Hematopoietic multipotent progenitor cell treated with erythropoietin and hydrocortisone succinate and interleukin-3 and kit ligand, for 17 days (in vitro differentiated cells): ENCODE data around the gene CTSW.

Experiments used
- DNase-seq: peaks from one replicate; pipeline ENCODE4 v3.0.0-alpha.2; 2015; ENCODE audit warnings: low spot score

The CTSW gene

GRCh38 chr11:65855927-65856363 lies 23.7 kb upstream of the CTSW start:
- DNase-seq = no peak

DNA sequence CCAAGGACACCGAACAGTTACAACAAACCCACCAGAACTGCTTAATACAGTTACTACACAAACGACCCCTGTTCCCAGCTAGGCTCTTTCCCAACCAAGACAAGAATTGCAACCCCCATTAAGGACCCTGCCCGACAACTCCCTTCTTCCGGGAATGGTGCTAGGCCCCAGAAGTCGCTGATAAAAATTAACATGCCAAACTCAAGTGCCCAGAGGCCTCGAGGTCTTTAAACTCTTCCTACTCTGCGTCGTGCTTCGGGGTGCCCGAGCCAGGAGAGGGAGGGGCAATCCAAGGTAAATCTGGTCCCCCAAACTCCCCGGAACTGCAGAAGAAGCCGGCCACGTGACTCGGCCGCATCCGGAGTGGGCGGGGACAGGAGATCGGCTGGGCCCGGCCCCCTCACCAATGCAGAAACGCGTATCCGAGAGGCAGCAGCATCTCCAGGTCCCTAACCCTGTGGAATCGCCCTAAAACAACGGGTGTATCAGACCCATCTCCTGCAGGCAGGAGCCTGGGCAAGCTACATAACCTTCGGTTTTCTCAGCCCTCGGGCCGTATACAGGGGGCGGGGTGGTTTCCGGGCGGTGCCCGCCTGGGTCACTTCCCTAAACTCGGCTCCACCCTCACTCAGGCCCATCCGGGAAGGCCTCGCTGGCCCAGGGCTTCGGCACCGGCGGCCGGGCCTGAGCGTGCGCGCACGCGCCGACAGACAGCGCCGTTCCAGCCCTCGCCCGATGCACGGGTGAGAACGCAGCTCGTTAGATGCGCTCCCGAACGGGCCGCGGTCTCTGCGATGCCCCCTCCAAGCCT lies 22.7 kb upstream of the CTSW start:
- peak; percentile 66 for DNase-seq

DNA sequence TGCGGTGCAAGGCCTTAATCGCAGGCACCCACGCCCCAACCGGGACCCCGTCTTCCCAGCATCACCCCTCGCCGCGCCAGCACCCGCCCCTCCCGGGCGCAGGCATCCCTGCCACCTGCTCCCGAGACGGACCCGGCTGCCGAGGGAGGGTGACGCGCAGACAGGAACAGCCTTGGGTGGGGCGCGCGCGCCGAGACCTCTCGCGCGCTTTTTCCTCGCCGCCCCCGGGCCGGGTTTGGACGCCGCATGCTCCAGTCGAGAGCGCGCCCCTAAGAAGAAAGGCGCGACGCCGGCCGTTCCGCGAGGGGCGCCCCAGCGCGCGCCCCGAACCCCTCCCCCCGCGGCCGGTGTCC lies 22.2 kb upstream of the CTSW start:
- DNase-seq = peak; percentile 58

DNA sequence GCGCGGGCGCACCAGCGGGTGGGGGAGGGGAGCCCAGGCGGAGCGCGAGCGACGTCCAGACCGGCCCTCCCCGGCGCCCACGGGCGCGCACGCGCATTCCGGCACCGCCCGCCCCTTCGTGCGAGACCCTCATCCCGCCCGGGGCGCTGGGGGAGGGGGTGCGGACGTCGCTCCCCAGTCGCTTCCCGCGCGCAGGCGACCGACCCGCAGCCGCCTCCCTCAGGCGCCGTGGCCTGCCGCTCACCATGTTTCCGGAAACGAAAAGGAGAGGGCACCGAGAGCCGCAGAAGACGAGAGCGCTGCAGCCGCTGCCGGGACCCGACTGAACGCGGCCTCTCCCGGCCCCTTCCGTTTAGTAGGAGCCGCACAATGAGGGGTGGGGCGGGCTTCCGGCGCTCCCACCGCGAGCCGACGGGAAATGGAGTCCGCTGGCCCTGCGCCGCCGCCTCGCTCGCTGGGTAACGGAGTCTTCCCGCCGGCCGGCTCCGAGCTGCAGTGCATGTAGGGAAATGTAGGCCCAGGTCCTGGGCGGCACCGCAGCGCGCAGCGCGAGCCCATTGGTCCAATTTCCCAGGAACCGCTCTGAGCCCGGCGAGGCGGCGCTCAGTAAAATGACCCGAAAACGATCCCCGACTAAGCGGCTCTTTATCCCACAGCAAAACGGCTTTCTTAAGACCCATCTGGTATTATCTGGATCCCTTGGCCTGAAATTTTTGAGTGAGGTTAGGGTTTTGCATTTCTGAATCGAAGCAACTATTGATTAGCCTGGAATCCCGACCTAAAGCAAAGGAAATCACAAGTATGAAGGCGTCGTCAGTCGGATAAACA lies 21.6 kb upstream of the CTSW start, which contains the start of gene CFL1:
Gene CFL1, minus strand, starts transcription at position 328 of the 828 bp plus-strand sequence. Its CDS starts 81 bp downstream, at position 247.
- peak; percentile 87 for DNase-seq

DNA sequence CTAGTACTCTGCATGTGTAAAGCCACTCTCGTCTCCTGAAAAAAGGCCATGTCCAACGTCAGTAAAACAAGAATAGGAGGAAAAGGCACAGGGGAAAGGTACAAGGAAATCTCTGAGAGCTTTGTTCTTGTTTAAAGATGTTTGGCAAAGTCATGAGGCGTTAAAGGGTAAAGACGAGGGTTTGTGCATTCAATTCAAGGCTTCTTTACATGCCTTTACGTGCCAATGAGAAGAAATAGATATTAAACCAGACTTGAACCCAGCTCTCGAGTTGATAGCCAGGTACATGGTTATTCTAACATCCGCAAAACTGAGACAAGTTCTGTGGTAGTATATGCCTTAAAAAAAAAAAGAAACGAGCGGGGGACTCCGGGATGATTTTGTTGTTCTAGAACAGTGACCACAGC lies 21.0 kb upstream of the CTSW start:
- DNase-seq = no peak

DNA sequence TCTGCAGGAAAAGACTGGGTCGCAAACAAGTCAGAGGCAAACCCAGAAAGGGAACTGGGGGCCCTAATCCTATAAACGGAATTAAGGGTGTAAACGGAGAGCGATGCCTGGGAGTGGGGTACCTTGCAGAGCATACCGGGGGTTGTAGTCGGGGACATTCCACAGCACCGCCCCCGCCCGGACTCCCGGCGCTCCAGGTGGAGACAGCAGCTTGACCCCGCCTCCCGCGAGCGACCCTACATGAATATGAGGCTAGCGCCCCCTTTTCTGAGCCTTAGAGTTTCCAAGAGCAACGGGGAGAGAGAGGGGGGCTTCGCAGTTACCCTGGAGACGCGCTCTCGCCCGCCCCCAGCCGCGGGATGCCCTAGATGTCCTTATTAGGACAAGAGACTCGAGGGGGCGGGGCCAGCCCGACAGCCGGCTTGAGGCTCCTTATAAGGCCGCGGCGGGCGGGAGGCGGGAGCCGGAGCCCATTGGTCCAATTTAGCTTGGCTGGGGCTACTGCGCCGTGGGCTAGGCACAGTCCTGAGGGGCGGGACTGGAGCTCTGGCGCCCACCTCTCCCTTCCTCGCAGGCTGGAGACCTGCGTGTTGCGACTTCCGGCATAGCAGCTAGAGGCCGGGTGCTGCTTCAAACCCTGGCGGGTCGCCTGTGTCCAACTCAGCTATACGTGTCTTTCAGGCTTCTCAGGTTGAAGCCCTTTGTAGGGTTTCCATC lies 20.4 kb upstream of the CTSW start:
- DNase-seq = peak; percentile 94

GRCh38 chr11:65859812-65860277 lies 19.8 kb upstream of the CTSW start:
- no peak for DNase-seq

DNA sequence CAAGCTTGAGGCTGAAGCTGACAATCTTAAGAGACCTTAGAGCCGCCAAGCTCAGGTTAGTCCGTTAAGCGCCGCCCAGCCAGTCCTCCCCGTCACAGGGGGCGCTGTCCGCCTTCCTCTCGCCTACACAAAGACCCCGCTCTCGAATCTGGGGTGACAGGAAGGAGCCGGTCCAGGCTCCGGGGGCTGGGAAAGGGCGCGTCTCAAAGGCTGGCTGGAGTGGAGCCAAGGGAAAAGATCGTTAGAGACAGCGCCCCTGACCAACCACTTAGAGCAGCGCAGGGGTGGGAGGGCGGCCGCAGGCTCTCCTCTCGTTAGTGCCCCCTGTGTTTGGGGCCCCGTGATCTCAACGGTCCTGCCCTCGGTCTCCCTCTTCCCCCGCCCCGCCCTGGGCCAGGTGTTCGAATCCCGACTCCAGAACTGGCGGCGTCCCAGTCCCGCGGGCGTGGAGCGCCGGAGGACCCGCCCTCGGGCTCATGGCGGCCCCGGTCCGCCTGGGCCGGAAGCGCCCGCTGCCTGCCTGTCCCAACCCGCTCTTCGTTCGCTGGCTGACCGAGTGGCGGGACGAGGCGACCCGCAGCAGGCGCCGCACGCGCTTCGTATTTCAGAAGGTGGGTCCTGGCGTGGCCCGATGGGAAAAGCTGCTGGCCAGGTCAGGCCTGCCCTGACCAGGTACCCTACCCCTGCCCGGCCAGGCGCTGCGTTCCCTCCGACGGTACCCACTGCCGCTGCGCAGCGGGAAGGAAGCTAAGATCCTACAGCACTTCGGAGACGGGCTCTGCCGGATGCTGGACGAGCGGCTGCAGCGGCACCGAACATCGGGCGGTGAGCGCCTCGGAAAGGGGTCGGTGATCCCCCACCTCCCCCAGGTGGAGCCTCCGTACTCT lies 19.1 kb upstream of the CTSW start, which contains the start of gene MUS81:
Gene MUS81, plus strand, starts transcription at position 156 of the 887 bp plus-strand sequence. Its CDS starts 321 bp downstream, at position 477.
- peak; percentile 99 for DNase-seq

DNA sequence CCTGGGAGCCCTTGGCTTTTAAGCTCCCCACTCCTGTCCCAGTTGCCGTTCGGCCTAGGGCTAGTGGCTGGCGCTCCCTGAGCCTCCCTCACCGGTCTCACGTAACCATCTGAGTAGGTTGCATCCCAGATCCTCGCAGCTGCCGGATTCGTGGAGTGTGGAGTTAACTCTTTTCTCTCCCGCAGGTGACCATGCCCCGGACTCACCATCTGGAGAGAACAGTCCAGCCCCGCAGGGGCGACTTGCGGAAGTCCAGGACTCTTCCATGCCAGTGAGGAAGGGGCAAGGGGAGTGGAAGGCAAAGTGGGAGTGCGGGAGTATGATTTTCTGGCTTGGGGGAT lies 18.5 kb upstream of the CTSW start:
- no peak for DNase-seq

- no peak for DNase-seq
These were observed 18.0 kb upstream of the CTSW start for GRCh38 chr11:65861533-65862183.

- no peak for DNase-seq
These were observed 17.4 kb upstream of the CTSW start for GRCh38 chr11:65862191-65862735.

DNA sequence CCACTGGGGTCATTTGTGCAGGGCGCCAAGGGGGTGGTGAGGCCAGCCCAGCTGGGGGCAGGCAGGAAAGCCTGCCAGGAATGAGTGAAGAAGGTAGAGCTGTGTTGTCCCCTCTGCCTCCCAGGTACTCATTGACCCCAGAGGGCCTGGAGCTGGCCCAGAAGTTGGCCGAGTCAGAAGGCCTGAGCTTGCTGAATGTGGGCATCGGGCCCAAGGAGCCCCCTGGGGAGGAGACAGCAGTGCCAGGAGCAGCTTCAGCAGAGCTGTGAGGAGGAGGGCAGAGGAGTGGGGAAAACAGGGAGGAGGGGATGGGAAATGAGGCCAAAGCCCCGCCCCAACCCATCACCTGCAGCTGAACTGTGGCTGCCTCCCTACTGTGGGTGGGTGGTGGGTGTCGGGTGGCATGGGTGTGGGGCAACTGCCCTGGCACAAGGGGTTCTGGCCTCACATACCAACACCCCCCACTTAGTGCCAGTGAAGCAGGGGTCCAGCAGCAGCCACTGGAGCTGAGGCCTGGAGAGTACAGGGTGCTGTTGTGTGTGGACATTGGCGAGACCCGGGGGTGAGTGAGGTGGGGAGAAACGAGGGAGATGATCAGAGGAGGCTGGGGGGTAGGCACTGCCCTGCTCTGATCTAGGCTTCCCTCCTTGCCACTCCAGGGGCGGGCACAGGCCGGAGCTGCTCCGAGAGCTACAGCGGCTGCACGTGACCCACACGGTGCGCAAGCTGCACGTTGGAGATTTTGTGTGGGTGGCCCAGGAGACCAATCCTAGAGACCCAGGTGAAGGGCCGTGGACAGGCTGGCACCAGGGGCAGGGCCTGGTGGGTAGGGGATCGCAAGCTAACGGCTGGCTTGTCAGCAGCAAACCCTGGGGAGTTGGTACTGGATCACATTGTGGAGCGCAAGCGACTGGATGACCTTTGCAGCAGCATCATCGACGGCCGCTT lies 16.4 kb upstream of the CTSW start:
- no peak for DNase-seq

DNA sequence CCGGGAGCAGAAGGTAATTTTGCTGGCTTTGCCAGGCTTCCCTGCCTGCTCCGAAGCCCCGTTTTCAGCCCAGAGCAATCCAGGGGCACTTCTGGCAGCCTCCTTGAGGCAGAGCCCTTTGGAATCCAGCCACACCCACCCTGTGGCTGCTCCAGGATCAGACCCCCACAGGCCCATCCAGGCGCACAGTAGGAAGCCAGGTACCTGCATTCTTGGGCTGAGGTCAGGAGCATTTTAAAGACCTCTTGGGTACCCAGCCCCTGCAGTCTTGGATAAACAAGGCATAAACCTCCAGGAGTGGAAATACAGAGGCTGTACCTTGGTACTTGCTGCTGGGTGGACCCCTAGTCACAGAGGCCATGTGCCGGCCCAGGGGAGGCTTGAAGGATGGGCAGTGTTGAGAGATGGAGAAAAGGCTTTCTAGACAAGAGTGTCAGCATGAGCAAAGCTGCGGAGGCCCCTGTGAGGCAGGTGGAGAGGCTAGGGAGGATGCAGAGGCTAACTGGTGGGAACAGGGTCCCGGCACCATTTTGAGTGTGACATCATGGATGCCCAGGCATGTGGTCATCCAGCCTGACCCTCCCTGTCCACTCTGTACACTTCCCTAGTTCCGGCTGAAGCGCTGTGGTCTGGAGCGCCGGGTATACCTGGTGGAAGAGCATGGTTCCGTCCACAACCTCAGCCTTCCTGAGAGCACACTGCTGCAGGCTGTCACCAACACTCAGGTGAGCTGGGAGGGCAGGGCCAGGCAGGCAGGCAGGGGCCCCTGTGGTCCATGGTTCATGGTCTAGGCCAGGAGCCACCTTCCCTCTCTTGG lies 15.5 kb upstream of the CTSW start:
- DNase-seq = no peak

- no peak for DNase-seq
These were observed 14.7 kb upstream of the CTSW start for GRCh38 chr11:65864706-65865471.

DNA sequence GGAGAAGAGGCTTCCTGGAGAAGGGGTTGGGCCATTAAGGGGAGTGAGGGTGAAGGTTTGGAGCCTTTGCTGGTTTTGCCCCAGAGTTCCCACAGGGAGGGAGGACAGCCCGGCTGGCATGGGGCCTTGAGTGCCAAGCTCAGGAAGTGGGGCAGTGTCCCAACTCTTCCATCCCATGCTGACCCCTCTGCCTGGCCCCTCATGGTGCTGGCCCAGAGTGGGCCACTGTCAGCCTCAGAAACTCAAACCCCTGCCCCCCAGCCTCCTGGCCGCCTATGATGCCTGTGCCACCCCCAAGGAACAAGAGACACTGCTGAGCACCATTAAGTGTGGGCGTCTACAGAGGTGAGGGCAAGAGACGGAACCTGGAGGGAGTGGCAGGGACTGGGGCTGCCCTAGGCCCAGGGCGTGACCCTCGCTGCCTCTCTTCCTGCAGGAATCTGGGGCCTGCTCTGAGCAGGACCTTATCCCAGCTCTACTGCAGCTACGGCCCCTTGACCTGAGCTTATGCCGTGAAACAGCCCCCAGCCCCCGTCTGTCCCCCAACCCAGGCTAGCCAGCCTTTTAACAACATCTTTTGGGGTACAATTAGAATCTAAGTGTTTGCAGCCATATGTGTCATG lies 14.0 kb upstream of the CTSW start:
- no peak for DNase-seq

GRCh38 chr11:65866509-65867283 lies 12.9 kb upstream of the CTSW start:
- DNase-seq = no peak
